ENCODE data around the gene ARID5B.

DNA sequence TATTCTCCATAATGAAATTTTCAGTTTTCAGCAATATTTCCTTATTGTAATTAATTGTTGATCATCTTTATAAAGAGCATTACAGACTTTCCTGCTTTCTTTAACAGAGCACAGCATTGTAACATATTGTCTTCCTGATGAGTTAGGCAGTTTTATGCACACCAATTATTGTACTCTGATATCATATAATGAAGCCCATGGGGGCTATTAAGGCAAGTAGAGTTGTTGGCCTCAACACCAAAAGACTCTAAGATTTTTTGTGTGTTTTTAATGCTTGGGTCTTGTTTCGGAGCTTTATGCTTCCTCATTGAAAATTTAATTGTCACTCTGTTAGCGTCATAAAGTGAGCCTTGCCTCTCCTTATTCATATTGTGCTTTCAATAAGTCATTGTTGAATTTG lies 49.2 kb upstream of the ARID5B start:
- TF ChIP-seq GATA2 (IDR thresholded peaks at IDR 0.05; ENCODE audit: low read depth, low read length) (no peak), GATA3 (IDR thresholded peaks at IDR 0.05; ENCODE audit: low read depth, low read length) (no peak)
